ENCODE results near the gene FAM120A.

FAM120A gene

DNA sequence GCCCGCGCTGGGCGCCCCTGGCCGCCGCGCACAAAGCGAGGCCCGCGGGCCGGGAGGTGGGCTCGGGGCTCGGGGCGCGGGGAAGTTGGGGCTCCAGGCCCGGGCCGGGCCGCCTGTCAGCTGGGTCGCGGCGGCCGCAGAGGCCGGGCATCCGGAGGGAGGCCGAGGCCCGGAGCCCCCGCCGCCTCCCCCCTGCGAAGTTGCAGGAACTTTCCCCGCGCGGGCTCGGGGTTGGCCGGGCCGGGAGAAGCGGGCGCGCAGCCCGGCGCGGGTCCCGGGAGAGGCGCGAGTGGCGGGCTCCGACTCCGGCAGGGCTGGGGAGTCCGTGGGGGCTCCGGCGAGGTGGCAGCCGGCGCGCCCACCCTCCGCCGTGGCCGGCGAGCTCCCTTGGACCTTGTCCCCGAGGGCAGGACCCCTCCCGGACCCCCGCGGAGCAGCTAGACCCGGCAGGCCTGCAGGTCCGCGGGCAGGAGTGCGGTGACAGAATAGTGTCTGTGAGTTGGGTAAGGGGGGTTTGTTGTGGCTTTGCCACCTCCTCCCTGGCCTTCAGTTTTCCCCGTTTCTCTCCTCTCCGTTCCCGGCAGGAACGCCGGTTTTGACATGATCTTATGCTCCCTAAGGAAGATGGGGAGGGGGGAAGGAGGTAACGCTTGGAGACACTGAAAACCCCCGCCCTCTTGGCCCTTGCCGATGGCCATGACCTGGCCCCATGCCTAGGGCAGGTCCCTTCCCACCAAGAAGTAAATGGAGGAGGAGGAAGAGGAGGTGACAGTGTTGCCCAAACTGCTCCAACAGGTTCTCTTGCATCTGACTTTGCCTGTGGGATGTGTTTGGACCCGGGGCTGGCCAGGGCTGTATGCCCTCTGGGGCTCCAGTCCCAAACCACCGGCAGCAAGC is 125.8 kb downstream of the FAM120A start:
- TF ChIP-seq SIN3A (IDR thresholded peaks at IDR 0.05; ENCODE audit: borderline replicate concordance, insufficient read depth, low read length) (no peak), FOXP2 (optimal IDR thresholded peaks at IDR 0.05; ENCODE audit: borderline replicate concordance, extremely low read depth, extremely low read length, insufficient read depth) (no peak), POLR2AphosphoS5 (IDR thresholded peaks at IDR 0.05; ENCODE audit: low read depth, low read length) (no peak), TAF1 (IDR thresholded peaks at IDR 0.05; ENCODE audit: borderline replicate concordance, insufficient read depth, low read length) (no peak)
- TF ChIP-seq, protein P1, sequence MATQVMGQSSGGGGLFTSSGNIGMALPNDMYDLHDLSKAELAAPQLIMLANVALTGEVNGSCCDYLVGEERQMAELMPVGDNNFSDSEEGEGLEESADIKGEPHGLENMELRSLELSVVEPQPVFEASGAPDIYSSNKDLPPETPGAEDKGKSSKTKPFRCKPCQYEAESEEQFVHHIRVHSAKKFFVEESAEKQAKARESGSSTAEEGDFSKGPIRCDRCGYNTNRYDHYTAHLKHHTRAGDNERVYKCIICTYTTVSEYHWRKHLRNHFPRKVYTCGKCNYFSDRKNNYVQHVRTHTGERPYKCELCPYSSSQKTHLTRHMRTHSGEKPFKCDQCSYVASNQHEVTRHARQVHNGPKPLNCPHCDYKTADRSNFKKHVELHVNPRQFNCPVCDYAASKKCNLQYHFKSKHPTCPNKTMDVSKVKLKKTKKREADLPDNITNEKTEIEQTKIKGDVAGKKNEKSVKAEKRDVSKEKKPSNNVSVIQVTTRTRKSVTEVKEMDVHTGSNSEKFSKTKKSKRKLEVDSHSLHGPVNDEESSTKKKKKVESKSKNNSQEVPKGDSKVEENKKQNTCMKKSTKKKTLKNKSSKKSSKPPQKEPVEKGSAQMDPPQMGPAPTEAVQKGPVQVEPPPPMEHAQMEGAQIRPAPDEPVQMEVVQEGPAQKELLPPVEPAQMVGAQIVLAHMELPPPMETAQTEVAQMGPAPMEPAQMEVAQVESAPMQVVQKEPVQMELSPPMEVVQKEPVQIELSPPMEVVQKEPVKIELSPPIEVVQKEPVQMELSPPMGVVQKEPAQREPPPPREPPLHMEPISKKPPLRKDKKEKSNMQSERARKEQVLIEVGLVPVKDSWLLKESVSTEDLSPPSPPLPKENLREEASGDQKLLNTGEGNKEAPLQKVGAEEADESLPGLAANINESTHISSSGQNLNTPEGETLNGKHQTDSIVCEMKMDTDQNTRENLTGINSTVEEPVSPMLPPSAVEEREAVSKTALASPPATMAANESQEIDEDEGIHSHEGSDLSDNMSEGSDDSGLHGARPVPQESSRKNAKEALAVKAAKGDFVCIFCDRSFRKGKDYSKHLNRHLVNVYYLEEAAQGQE (IDR thresholded peaks at IDR 0.05; ENCODE audit: insufficient read depth in 1 of 2, low read depth in 2 of 2, low read length in 2 of 2) = no peak

DNA sequence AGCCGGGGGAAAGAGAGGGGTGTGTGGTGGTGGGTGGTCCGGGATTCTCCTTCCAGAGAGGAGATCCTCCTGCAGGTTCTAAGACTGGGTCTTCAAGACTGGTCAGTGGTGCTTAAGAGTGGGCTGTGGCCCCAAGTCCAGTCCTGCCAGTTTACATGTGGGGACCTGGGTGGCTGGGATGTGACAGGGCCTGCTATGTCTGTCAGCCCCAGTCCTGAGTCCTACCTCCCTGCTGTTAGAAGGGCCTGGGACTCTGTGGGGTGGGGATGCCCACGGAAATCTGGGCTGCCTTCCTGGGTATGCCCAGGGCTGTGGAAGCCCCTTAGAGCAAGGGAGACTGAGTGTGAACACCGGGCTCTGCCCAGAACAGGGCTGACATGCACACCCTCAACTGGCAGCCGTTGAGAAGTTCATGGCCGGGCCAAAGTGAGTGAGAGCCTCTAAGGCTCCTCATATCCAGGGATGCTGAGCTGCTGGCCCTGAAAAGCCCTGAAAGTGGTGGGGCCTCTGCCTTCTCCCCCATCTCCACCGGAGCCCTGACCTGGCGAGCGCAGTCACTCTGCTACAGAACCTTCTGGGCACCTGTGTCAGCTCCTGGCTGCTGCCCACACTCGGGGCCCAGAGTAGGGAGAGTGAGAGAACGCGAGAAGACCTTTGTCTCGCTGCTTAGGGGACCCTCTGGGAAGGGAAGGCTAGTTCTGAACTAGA is 126.6 kb downstream of the FAM120A start:
- TF ChIP-seq TAF1 (IDR thresholded peaks at IDR 0.05; ENCODE audit: borderline replicate concordance, insufficient read depth, low read length) (no peak), SIN3A (IDR thresholded peaks at IDR 0.05; ENCODE audit: borderline replicate concordance, insufficient read depth, low read length) (no peak), FOXP2 (optimal IDR thresholded peaks at IDR 0.05; ENCODE audit: borderline replicate concordance, extremely low read depth, extremely low read length, insufficient read depth) (no peak), POLR2AphosphoS5 (IDR thresholded peaks at IDR 0.05; ENCODE audit: low read depth, low read length) (no peak)
- TF ChIP-seq, protein P1 (IDR thresholded peaks at IDR 0.05; ENCODE audit: insufficient read depth in 1 of 2, low read depth in 2 of 2, low read length in 2 of 2) = no peak

DNA sequence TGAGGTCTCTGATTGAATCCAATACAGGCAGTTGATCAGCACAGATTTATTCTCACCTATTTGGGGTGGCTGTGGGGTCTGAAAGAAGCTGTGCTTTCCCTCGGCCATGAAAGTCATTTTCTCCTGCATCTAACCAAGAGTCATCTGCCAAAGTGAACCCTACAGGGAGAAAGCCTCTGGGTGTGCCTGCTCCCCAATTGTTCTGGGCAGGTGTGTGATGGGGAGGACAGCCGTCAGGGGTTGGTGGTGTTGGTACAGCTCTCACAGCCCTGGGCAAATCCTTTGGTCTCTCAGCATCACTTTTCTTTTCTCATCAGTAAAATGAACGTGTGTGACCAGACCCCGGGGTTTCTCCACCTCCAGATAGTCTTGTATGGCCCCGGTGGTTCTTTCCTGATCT is 127.4 kb downstream of the FAM120A start:
- TF ChIP-seq, protein P1 (IDR thresholded peaks at IDR 0.05; ENCODE audit: insufficient read depth in 1 of 2, low read depth in 2 of 2, low read length in 2 of 2) = no peak
- no peak for TF ChIP-seq TAF1 (IDR thresholded peaks at IDR 0.05; ENCODE audit: borderline replicate concordance, insufficient read depth, low read length)
- TF ChIP-seq SIN3A (IDR thresholded peaks at IDR 0.05; ENCODE audit: borderline replicate concordance, insufficient read depth, low read length) = no peak
- TF ChIP-seq POLR2AphosphoS5 (IDR thresholded peaks at IDR 0.05; ENCODE audit: low read depth, low read length) = no peak
- no peak for TF ChIP-seq FOXP2 (optimal IDR thresholded peaks at IDR 0.05; ENCODE audit: borderline replicate concordance, extremely low read depth, extremely low read length, insufficient read depth)

DNA sequence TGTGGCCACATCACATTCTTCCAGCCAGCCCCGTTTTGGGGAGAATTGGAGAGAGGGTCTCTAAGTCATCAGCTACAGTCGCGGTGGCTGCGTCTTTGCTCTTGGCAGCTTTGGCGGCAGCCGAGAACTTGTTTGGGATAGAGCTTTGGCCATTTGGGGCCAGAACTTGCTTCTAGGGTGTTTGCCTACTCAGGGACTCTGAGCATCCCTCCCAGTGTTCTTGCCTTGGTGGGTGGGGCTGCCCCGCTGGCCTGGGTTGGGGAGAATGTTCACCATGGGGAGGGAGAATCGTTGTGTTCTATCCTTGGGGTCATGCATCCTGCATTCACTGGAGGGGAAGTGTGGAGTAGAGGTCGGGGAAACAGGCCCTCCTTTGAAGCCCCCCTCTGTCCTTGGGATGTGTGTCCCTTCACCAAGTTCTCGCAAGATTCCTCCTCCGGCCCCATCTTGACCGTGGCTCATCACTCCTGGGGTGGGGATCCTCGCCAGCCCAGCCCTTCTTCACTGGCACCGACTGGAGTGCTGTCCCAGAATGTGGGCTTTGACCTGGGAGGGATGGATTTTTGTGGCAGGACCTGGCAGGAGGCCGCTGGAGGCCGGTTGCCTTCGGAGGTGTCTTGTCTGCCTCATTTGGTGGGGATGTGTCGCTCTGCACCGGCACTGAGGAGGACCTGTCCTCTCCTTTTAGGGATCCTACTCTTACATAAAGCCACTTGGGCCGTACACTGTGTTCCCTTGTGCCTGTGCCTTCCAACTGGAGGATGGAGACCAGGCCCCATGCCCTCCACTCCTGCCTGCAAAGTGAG is 128.4 kb downstream of the FAM120A start:
- TF ChIP-seq FOXP2 (optimal IDR thresholded peaks at IDR 0.05; ENCODE audit: borderline replicate concordance, extremely low read depth, extremely low read length, insufficient read depth) (no peak), TAF1 (IDR thresholded peaks at IDR 0.05; ENCODE audit: borderline replicate concordance, insufficient read depth, low read length) (no peak), SIN3A (IDR thresholded peaks at IDR 0.05; ENCODE audit: borderline replicate concordance, insufficient read depth, low read length) (no peak), POLR2AphosphoS5 (IDR thresholded peaks at IDR 0.05; ENCODE audit: low read depth, low read length) (no peak)
- TF ChIP-seq, protein P1 (IDR thresholded peaks at IDR 0.05; ENCODE audit: insufficient read depth in 1 of 2, low read depth in 2 of 2, low read length in 2 of 2) = no peak

Data from PFSK-1 (cell line).